IMR-90 (cell line): ENCODE measurements around the gene ZNF423. TPM values are rescaled to one million over a fixed set of nuclear protein-coding genes. Genes with fewer than 3 reads are reported as not detected.

Experiments used
- ATAC-seq: fragments of 200-7000 bp; cut with Tn5 transposase; 2 replicates; pipeline ENCODE4 v1.9.1; 2020; ENCODE audit warnings: low read depth, mild to moderate bottlenecking, moderate library complexity
- BruUV-seq: library from RNA; stranded (reverse); fragments of 400-500 nt; replicated peaks from 2 replicates; lab custom pipeline; 2021; lab: Mats Ljungman, UMichigan
- CTCF ChIA-PET: fragments of 300-600 bp; formaldehyde crosslinking; extraction: SDS; loops from one replicate; lab custom pipeline; 2021; ENCODE audit warnings: antibody characterized with exemption; lab: Yijun Ruan, JAX
- POLR2A ChIA-PET: fragments of 300-600 bp; sonication (Branson Sonifier 250); formaldehyde crosslinking; loops from one replicate; lab custom pipeline; 2022; ENCODE audit warnings: antibody characterized with exemption; ENCODE audit not compliant: unreplicated experiment; lab: Charles Lee
- DNase-seq: peaks from one replicate; pipeline ENCODE4 v3.0.0; 2013
- H2AFZ ChIP-seq: replicated peaks from 2 replicates; pipeline ENCODE3; 2013; ENCODE audit warnings: low read length, mild to moderate bottlenecking; ENCODE audit not compliant: poor library complexity
- H2AK5ac ChIP-seq: 2 replicates; pipeline ENCODE4 v1.6.1; 2013; ENCODE audit warnings: low read depth, low read length, inconsistent platforms
- H2AK9ac ChIP-seq: replicated peaks from 2 replicates; pipeline ENCODE3; 2013; ENCODE audit warnings: mild to moderate bottlenecking, low read depth, low read length, moderate library complexity; ENCODE audit not compliant: poor library complexity
- H2BK120ac ChIP-seq: 2 replicates; pipeline ENCODE4 v1.6.1; 2013; ENCODE audit warnings: low read depth, low read length, inconsistent platforms
- H2BK15ac ChIP-seq: 3 replicates; pipeline ENCODE4 v1.6.1; 2013; ENCODE audit warnings: low read depth, low read length, inconsistent platforms
- H2BK20ac ChIP-seq: 2 replicates; pipeline ENCODE4 v1.6.1; 2013; ENCODE audit warnings: low read depth, mild to moderate bottlenecking, inconsistent platforms, low read length, moderate library complexity
- H2BK5ac ChIP-seq: 2 replicates; pipeline ENCODE4 v1.6.1; 2013; ENCODE audit warnings: mild to moderate bottlenecking, low read depth, low read length, inconsistent platforms; ENCODE audit not compliant: poor library complexity, severe bottlenecking
- H3K14ac ChIP-seq: replicated peaks from 2 replicates; pipeline ENCODE4 v1.6.1; 2013; ENCODE audit warnings: low read depth, low read length, inconsistent platforms
- H3K18ac ChIP-seq: 2 replicates; pipeline ENCODE4 v1.6.1; 2013; ENCODE audit warnings: low read depth, low read length, control low read depth
- H3K23ac ChIP-seq: 2 replicates; pipeline ENCODE4 v1.6.1; 2013; ENCODE audit warnings: low read depth, low read length, inconsistent platforms
- H3K27ac ChIP-seq: 2 replicates; pipeline ENCODE4 v1.5.1; 2013; ENCODE audit warnings: mild to moderate bottlenecking, control low read depth, low read length; ENCODE audit not compliant: insufficient read depth
- H3K27me3 ChIP-seq: 2 replicates; pipeline ENCODE4 v1.6.1; 2013; ENCODE audit warnings: low read length; ENCODE audit not compliant: control insufficient read depth, insufficient read depth
- H3K36me3 ChIP-seq: 2 replicates; pipeline ENCODE4 v1.6.1; 2013; ENCODE audit warnings: low read length, mixed read lengths; ENCODE audit not compliant: control insufficient read depth, insufficient read depth
- H3K4ac ChIP-seq: 2 replicates; pipeline ENCODE4 v1.6.1; 2013; ENCODE audit warnings: low read depth, low read length, inconsistent platforms
- H3K4me1 ChIP-seq: 2 replicates; pipeline ENCODE4 v1.6.1; 2013; ENCODE audit warnings: low read length, mixed read lengths; ENCODE audit not compliant: control insufficient read depth, insufficient read depth
- H3K4me2 ChIP-seq: 2 replicates; pipeline ENCODE4 v1.6.1; 2013; ENCODE audit warnings: low read depth, mild to moderate bottlenecking, control low read depth, low read length, moderate library complexity
- H3K4me3 ChIP-seq: 2 replicates; pipeline ENCODE4 v1.5.1; 2013; ENCODE audit warnings: low read depth, mild to moderate bottlenecking, control low read depth, low read length, moderate library complexity; ENCODE audit not compliant: insufficient read depth
- H3K56ac ChIP-seq: 2 replicates; pipeline ENCODE4 v1.6.1; 2013; ENCODE audit warnings: low read length, inconsistent platforms; ENCODE audit not compliant: insufficient read depth; ENCODE audit errors: extremely low read depth
- H3K79me1 ChIP-seq, 2 experiments: 2 replicates each; pipeline ENCODE4 v1.6.1; 2013; ENCODE audit warnings: low read length in 2 of 2, inconsistent platforms in 1 of 2, low read depth in 1 of 2
- H3K9ac ChIP-seq: 2 replicates; pipeline ENCODE4 v1.6.1; 2013; ENCODE audit warnings: low read depth, low read length, control low read depth
- H3K9me1 ChIP-seq: 2 replicates; pipeline ENCODE4 v1.6.1; 2013; ENCODE audit warnings: low read length, inconsistent platforms; ENCODE audit not compliant: insufficient read depth
- H3K9me3 ChIP-seq: 2 replicates; pipeline ENCODE4 v1.6.1; 2013; ENCODE audit warnings: low read length; ENCODE audit not compliant: control insufficient read depth, insufficient read depth
- H4K20me1 ChIP-seq: 2 replicates; pipeline ENCODE4 v1.6.1; 2013; ENCODE audit warnings: low read length, inconsistent platforms; ENCODE audit not compliant: insufficient read depth
- H4K5ac ChIP-seq: 2 replicates; pipeline ENCODE4 v1.6.1; 2013; ENCODE audit warnings: mild to moderate bottlenecking, low read depth, low read length, control low read depth
- H4K8ac ChIP-seq, 2 experiments: 2 replicates each; pipeline ENCODE4 v1.6.1; 2013; ENCODE audit warnings: low read depth in 2 of 2, low read length in 2 of 2, control low read depth in 1 of 2, inconsistent platforms in 1 of 2
- H4K91ac ChIP-seq: 2 replicates; pipeline ENCODE4 v1.6.1; 2013; ENCODE audit warnings: low read depth, low read length, inconsistent platforms; ENCODE audit not compliant: insufficient read depth
- BHLHE40 ChIP-seq: fragments of 150-350 bp; IDR thresholded peaks from 2 replicates; pipeline ENCODE4 v1.6.1; 2016; ENCODE audit warnings: mild to moderate bottlenecking, low read depth, low read length
- CEBPB ChIP-seq: IDR thresholded peaks from 2 replicates; pipeline ENCODE4 v1.6.1; 2012; ENCODE audit warnings: low read depth, low read length, improper control_type of control experiment
- CHD1 ChIP-seq: IDR thresholded peaks from 2 replicates; pipeline ENCODE4 v1.6.1; 2012; ENCODE audit warnings: low read depth, low read length, improper control_type of control experiment
- FOS ChIP-seq: fragments of 150-350 bp; IDR thresholded peaks from 2 replicates; pipeline ENCODE4 v1.6.1; 2016; ENCODE audit warnings: low read depth, low read length
- MAFK ChIP-seq: IDR thresholded peaks from 2 replicates; pipeline ENCODE4 v1.6.1; 2012; ENCODE audit warnings: low read depth, low read length, improper control_type of control experiment
- MAZ ChIP-seq: IDR thresholded peaks from 2 replicates; pipeline ENCODE4 v1.6.1; 2012; ENCODE audit warnings: low read depth, mild to moderate bottlenecking, low read length, improper control_type of control experiment, moderate library complexity, borderline replicate concordance
- MXI1 ChIP-seq: IDR thresholded peaks from 2 replicates; pipeline ENCODE4 v1.6.1; 2012; ENCODE audit warnings: low read depth, mild to moderate bottlenecking, low read length, moderate library complexity, borderline replicate concordance
- NFE2L2 ChIP-seq: fragments of 150-350 bp; IDR thresholded peaks from 2 replicates; pipeline ENCODE4 v1.6.1; 2016; ENCODE audit warnings: low read depth, mild to moderate bottlenecking, low read length
- RAD21 ChIP-seq: IDR thresholded peaks from 2 replicates; pipeline ENCODE4 v1.6.1; 2012; ENCODE audit warnings: low read length, improper control_type of control experiment
- RCOR1 ChIP-seq: IDR thresholded peaks from 2 replicates; pipeline ENCODE4 v1.6.1; 2012; ENCODE audit warnings: mild to moderate bottlenecking, low read length, improper control_type of control experiment; ENCODE audit not compliant: insufficient replicate concordance
- SMC3 ChIP-seq: fragments of 150-350 bp; IDR thresholded peaks from 2 replicates; pipeline ENCODE4 v1.6.1; 2016; ENCODE audit warnings: low read depth, mild to moderate bottlenecking, antibody characterized with exemption, low read length, moderate library complexity
- WGBS, 2 experiments: methylation state at CpG; one replicate each; pipeline versions ENCODE4 v1.1.5 to v1.1.7; 2013; ENCODE audit warnings: missing lambda C conversion rate in 2 of 2; ENCODE audit not compliant: insufficient read length in 1 of 2; ENCODE audit errors: extremely low coverage in 2 of 2; 5-methylcytosine and 5-hydroxymethylcytosine counted together
- dilution Hi-C: fragments of 300-500 bp; cut with HindIII; formaldehyde crosslinking; loops from one replicate; pipeline ENCODE4 v1.14.3; 2018; ENCODE audit warnings: low sequenced_read_pairs; ENCODE audit not compliant: unreplicated experiment
- in situ Hi-C: fragments of 300-500 bp; cut with MboI; formaldehyde crosslinking; loops from 3 replicates; pipeline ENCODE4 v1.14.3; 2019; ENCODE audit warnings: low sequenced_read_pairs, inconsistent platforms, mixed read lengths
- intact Hi-C: fragments of 100-400 bp; cut with micrococcal nuclease; formaldehyde crosslinking; loops from 2 replicates; pipeline ENCODE4 v1.10.0; 2022
- polyA plus RNA-seq, 3 experiments: library from polyadenylated mRNA; depleted of rRNA; stranded (reverse); fragments of >200 nt; gene quantifications; 2 replicates each; pipeline ENCODE4 v1.2.3, GENCODE V29; 2012; ENCODE audit warnings: low replicate concordance in 1 of 3
- total RNA-seq: library from RNA; depleted of rRNA; stranded (reverse); fragments of >200 nt; gene quantifications from 2 replicates; pipeline ENCODE4 v1.2.3, GENCODE V29; 2012
- TF ChIP-seq, protein P1 (sequence below): fragments of 150-350 bp; IDR thresholded peaks from 2 replicates; pipeline ENCODE4 v1.6.1; 2017; ENCODE audit warnings: mild to moderate bottlenecking, antibody characterized with exemption, low read length, low read depth

Gene ZNF423
- total and polyA plus RNA-seq, 2 of the 4 experiments (the other 2 are of a cell fraction): under 0.01 to 0.10 TPM

DNA sequence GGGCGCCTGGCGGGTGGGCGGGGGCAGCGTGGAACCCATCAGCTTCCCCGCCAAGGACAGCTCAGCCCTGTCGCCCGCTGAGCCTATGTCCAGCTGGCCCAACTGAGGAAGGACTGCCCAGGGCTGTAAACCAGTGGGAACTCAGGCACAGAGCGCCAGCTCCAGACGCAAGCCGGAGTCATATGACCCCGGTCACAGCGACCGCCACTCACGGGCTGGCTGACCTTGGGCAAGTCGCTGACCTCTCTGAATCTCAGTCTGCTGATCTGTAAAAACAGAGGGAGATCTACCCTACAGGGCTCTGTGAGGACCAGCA, 312.3 kb downstream of the ZNF423 start:
- Histone ChIP-seq H3K79me1 (no peaks in the 10 kb centered on the region), H3K9me1 (no peaks in the 10 kb centered on the region), H3K27ac (no peak overlapping the region), H3K4me3 (no peak overlapping the region), H4K20me1 (no peaks in the 10 kb centered on the region), H3K4me2 (no peak overlapping the region), H3K36me3 (no peaks in the 10 kb centered on the region), H3K18ac (no peak overlapping the region), H3K14ac (no peak overlapping the region), H2BK20ac (no peak overlapping the region), H2BK15ac (no peak overlapping the region), H3K56ac (no peak overlapping the region), H3K23ac (no peak overlapping the region), H3K27me3 (peaks cover 2% of the 10 kb centered on the region), H4K91ac (no peak overlapping the region), H3K4me1 (no peaks in the 10 kb centered on the region), H2BK5ac (no peak overlapping the region), H3K4ac (no peak overlapping the region), H2AK9ac (no peak overlapping the region), H4K8ac (no peak overlapping the region), H3K9ac (no peak overlapping the region), H3K9me3 (no peaks in the 10 kb centered on the region), H2AFZ (no peak overlapping the region), H2AK5ac (no peak overlapping the region), H2BK120ac (no peak overlapping the region), H4K5ac (no peak overlapping the region)
- no TSS peak for BruUV-seq
- WGBS, 2 experiments: 75% methylated on average over 4 of the region's 15 CpGs; no CpG with 5 or more reads in 1 of the 2 experiments
- DNase-seq (no peak), ATAC-seq (no peak)
- intact Hi-C loops (no loop called here), dilution Hi-C loops (no loop called here), in situ Hi-C loops (no loop called here)
- TF ChIP-seq BHLHE40: no peak
- TF ChIP-seq CHD1: no peak
- TF ChIP-seq MXI1: no peak
- TF ChIP-seq CEBPB: no peak
- TF ChIP-seq, protein P1, sequence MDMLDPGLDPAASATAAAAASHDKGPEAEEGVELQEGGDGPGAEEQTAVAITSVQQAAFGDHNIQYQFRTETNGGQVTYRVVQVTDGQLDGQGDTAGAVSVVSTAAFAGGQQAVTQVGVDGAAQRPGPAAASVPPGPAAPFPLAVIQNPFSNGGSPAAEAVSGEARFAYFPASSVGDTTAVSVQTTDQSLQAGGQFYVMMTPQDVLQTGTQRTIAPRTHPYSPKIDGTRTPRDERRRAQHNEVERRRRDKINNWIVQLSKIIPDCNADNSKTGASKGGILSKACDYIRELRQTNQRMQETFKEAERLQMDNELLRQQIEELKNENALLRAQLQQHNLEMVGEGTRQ: no peak
- TF ChIP-seq RCOR1: no peak
- no peak for TF ChIP-seq RAD21
- no peak for TF ChIP-seq FOS
- no peak for TF ChIP-seq SMC3
- TF ChIP-seq MAZ: no peak
- no peak for TF ChIP-seq NFE2L2
- no peak for TF ChIP-seq MAFK
- CTCF ChIA-PET: no interaction called here
- POLR2A ChIA-PET: no interaction called here
